ENCODE results near the gene RELN. TPM values are rescaled to one million over a fixed set of nuclear protein-coding genes. Genes with fewer than 3 reads are reported as not detected.

RELN gene
- total RNA-seq, 1 experiment from 2014 or later = 8.0 TPM

- ChIA-PET POLR2A (ENCODE audit: unreplicated experiment) (interaction anchor here (0.6 kb wide), 1 partner anchor 163 kb away, joined by 4 read pairs; no protein-coding TSS in a partner anchor), CTCF (interaction anchor here (0.7 kb wide), 1 partner anchor 803 kb away, joined by 3 read pairs; no protein-coding TSS in a partner anchor)
- intact Hi-C loops (cut with micrococcal nuclease) = loop anchor here (5.0 kb wide), 1 partner anchor 66 kb away; no protein-coding TSS in a partner anchor
- H2AFZ ChIP-seq (ENCODE audit: low read length) = no peak overlapping the region
- H3K36me3 ChIP-seq (ENCODE audit: low read depth, low read length) = no peaks in the 10 kb centered on the region
- no peaks in the 10 kb centered on the region for H3K9me2 ChIP-seq (replicated peaks; ENCODE audit: low read length)
- no peak for TF ChIP-seq CTCF (conservative IDR thresholded peaks at IDR 0.05; ENCODE audit: low read depth, low read length)
- H3K9ac ChIP-seq (ENCODE audit: low read length) = no peak overlapping the region
- no TSS peak for BruUV-seq (replicated peaks)
- H3K4me3 ChIP-seq (ENCODE audit: low read length) = no peak overlapping the region
- H3F3A ChIP-seq (ENCODE audit: low read length, unreplicated experiment) = no peaks in the 10 kb centered on the region
- no peaks in the 10 kb centered on the region for H3K9me3 ChIP-seq (ENCODE audit: low read length)
- H3K4me1 ChIP-seq (ENCODE audit: insufficient read depth, low read length) = no peaks in the 10 kb centered on the region
- H3K4me2 ChIP-seq (ENCODE audit: low read length) = no peak overlapping the region
- no peak overlapping the region for H3K27ac ChIP-seq (ENCODE audit: low read length)
- H4K20me1 ChIP-seq (ENCODE audit: low read length) = no peaks in the 10 kb centered on the region
- H3K79me2 ChIP-seq (ENCODE audit: low read length) = no peaks in the 10 kb centered on the region
- H3K27me3 ChIP-seq (ENCODE audit: low read length) = no peaks in the 10 kb centered on the region
- ATAC-seq = no peak
- DNase-seq = no peak
Measured at GRCh38 chr7:103571586-103571985, 417.9 kb downstream of the RELN start.

- H3K27me3 ChIP-seq (ENCODE audit: low read length) = no peaks in the 10 kb centered on the region
- ATAC-seq = no peak
- H3K79me2 ChIP-seq (ENCODE audit: low read length) = no peaks in the 10 kb centered on the region
- POLR2A ChIA-PET (ENCODE audit: unreplicated experiment) = no interaction called here
- intact Hi-C loops (cut with micrococcal nuclease) = loop anchor here (1.0 to 5.0 kb wide), 2 partner anchors 68 to 122 kb away; no protein-coding TSS in a partner anchor
- no peaks in the 10 kb centered on the region for H4K20me1 ChIP-seq (ENCODE audit: low read length)
- no peaks in the 10 kb centered on the region for H3K4me1 ChIP-seq (ENCODE audit: insufficient read depth, low read length)
- H2AFZ ChIP-seq (ENCODE audit: low read length) = no peak overlapping the region
- H3K9me3 ChIP-seq (ENCODE audit: low read length) = no peaks in the 10 kb centered on the region
- no peak overlapping the region for H3K4me3 ChIP-seq (ENCODE audit: low read length)
- CTCF ChIA-PET = no interaction called here
- H3K4me2 ChIP-seq (ENCODE audit: low read length) = no peak overlapping the region
- no peaks in the 10 kb centered on the region for H3K9me2 ChIP-seq (replicated peaks; ENCODE audit: low read length)
- no peaks in the 10 kb centered on the region for H3K36me3 ChIP-seq (ENCODE audit: low read depth, low read length)
- DNase-seq = no peak
- H3K9ac ChIP-seq (ENCODE audit: low read length) = no peak overlapping the region
- H3F3A ChIP-seq (ENCODE audit: low read length, unreplicated experiment) = no peaks in the 10 kb centered on the region
- H3K27ac ChIP-seq (ENCODE audit: low read length) = no peak overlapping the region
- BruUV-seq (replicated peaks) = no TSS peak
- no peak for TF ChIP-seq CTCF (conservative IDR thresholded peaks at IDR 0.05; ENCODE audit: low read depth, low read length)
- TF ChIP-seq EZH2 (IDR thresholded peaks at IDR 0.05; ENCODE audit: low read length, unreplicated experiment) = no peak
- no peak for TF ChIP-seq EZH2phosphoT487 (IDR thresholded peaks at IDR 0.05; ENCODE audit: borderline replicate concordance, low read length)
Measured at GRCh38 chr7:103569621-103570305, 419.7 kb downstream of the RELN start.

GRCh38 chr7:103564416-103564815 lies 425.0 kb downstream of the RELN start:
- Histone ChIP-seq H3F3A (ENCODE audit: low read length, unreplicated experiment) (no peaks in the 10 kb centered on the region), H3K4me1 (ENCODE audit: insufficient read depth, low read length) (no peaks in the 10 kb centered on the region), H3K79me2 (ENCODE audit: low read length) (no peaks in the 10 kb centered on the region), H3K4me2 (ENCODE audit: low read length) (no peak overlapping the region), H2AFZ (ENCODE audit: low read length) (no peak overlapping the region), H3K27ac (ENCODE audit: low read length) (no peak overlapping the region), H3K9ac (ENCODE audit: low read length) (no peak overlapping the region), H3K36me3 (ENCODE audit: low read depth, low read length) (no peaks in the 10 kb centered on the region), H3K9me3 (ENCODE audit: low read length) (no peaks in the 10 kb centered on the region), H3K4me3 (ENCODE audit: low read length) (no peak overlapping the region), H3K27me3 (ENCODE audit: low read length) (no peaks in the 10 kb centered on the region), H4K20me1 (ENCODE audit: low read length) (no peaks in the 10 kb centered on the region), H3K9me2 (replicated peaks; ENCODE audit: low read length) (no peaks in the 10 kb centered on the region)
- no TSS peak for BruUV-seq (replicated peaks)
- DNase-seq (no peak), ATAC-seq (no peak)
- CTCF ChIA-PET = no interaction called here
- POLR2A ChIA-PET (ENCODE audit: unreplicated experiment) = no interaction called here
- TF ChIP-seq CTCF (conservative IDR thresholded peaks at IDR 0.05; ENCODE audit: low read depth, low read length) = no peak
- TF ChIP-seq EZH2phosphoT487 (IDR thresholded peaks at IDR 0.05; ENCODE audit: borderline replicate concordance, low read length) = no peak
- TF ChIP-seq EZH2 (IDR thresholded peaks at IDR 0.05; ENCODE audit: low read length, unreplicated experiment) = no peak
- intact Hi-C loops (cut with micrococcal nuclease) = no loop called here
